GM19455 (cell line): ENCODE results near the gene IDH2.

Experiments used
- ATAC-seq: cut with Tn5 transposase; IDR thresholded peaks from one replicate; pipeline ENCODE4 v1.9.1; 2021; ENCODE audit not compliant: unreplicated experiment

The IDH2 gene

GRCh38 chr15:90064911-90065681, 37.2 kb downstream of the IDH2 start:
- ATAC-seq: no peak

- no peak for ATAC-seq
Measured at GRCh38 chr15:90063770-90064247, 38.5 kb downstream of the IDH2 start.

DNA sequence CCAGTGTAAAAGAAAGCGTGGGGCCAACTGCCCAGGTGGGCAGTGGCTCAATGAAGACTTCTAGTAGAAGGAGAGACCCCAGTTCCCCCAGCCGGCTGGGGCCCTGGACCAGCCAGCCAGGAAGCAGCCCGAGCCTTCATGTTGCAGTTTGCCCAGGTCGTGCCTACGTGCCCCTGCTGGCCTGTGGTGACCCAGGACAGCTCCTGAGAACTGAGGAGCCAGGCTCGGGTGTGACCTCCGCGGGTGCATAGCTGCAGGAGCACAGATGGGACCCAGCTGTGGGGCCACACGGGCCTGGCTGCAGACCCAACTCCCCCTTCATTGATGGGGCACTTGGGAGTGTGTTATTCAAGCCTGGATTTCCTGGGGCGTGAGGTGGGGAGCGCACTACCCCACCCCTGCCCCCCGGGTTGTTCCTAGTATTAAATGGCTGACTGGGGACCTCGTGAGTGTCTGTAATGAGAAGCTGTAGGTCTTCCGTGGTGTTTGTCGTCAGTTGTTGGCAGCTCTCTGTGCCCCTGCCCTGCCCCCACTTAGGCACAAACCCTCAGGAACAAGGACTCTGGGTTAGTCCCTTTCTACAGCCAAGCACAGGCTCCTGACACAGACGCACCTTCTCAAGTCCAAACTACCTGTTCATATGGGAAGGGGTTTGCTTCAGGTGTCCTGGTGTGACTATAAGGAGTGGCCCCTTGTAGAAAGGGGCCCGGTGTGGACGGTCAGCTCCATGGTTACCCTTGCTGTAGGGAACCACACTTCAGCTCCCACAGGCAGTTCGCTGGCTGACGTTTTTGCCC, 39.1 kb downstream of the IDH2 start:
- no peak for ATAC-seq

DNA sequence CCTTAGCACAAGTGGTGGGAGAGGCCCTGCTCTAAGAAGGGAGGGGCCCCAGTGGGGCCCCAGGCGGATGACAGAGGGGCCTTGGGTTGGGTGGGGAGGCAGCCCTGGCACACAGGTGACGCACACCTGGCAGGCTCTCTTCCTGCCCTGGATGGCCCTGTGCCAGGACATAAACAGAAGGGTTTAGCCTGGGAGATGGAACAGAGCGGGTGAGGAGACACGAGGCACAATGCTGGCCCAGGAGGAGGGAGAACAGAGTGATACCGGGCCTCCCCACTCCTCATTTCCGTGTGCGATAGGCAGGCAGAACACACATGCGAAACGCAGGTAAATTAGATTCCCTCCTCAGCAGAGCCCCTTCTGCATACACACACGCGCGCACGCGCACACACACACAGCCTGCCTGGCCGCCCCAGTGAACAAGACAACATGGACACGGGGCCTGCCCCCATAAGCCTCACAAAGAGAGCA, 39.8 kb downstream of the IDH2 start:
- ATAC-seq: no peak

DNA sequence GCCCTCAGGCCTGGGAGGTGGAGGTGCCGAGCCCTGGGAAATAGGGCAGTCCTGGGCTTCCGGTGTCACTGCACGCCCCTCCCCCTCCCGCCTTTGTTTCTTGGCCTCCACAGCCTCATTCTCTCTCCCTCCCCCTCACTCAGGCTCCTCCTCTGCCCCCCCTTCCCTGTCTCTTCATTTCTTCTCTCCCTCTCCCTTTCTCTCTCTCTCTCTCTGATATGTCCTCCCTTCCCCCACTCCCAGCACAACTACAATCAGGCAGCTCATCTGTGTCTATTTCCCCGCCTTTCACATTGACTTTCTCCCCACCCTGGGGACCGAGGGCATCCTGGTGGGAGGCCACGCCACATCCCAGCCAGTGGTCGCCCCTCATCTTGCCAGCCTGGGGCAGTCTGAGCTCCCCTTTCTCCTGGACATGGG, 40.2 kb downstream of the IDH2 start:
- ATAC-seq: no peak

GRCh38 chr15:90060797-90061196, 41.5 kb downstream of the IDH2 start:
- ATAC-seq: no peak

- peak; percentile 76 for ATAC-seq
Measured at GRCh38 chr15:90059208-90059985, 42.9 kb downstream of the IDH2 start.

DNA sequence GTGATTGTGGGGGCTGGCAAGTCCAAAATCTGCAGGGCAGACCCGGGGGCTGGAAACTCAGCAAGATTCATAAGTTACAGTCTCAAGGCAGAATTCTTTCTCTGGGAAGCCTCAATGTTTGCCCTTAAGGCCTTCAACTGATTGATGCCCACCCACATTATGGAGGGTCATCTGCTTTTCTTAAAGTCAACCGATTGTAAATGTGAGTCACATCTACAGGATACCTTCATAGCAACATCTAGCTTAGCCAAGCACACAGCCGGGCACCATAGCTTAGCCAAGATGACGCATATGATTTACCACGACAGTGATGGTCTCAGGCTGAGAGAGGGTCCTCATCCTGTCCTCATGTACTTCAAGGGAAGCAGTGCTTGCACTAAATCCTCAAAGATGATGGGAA, 43.5 kb downstream of the IDH2 start:
- no peak for ATAC-seq

GRCh38 chr15:90058308-90058707, 44.0 kb downstream of the IDH2 start:
- peak; percentile 39 for ATAC-seq

- no peak for ATAC-seq
Measured at GRCh38 chr15:90056529-90056928, 45.7 kb downstream of the IDH2 start.

- no peak for ATAC-seq
Measured at GRCh38 chr15:90055182-90055581, 47.1 kb downstream of the IDH2 start.

- no peak for ATAC-seq
Measured at GRCh38 chr15:90054618-90055097, 47.6 kb downstream of the IDH2 start.

DNA sequence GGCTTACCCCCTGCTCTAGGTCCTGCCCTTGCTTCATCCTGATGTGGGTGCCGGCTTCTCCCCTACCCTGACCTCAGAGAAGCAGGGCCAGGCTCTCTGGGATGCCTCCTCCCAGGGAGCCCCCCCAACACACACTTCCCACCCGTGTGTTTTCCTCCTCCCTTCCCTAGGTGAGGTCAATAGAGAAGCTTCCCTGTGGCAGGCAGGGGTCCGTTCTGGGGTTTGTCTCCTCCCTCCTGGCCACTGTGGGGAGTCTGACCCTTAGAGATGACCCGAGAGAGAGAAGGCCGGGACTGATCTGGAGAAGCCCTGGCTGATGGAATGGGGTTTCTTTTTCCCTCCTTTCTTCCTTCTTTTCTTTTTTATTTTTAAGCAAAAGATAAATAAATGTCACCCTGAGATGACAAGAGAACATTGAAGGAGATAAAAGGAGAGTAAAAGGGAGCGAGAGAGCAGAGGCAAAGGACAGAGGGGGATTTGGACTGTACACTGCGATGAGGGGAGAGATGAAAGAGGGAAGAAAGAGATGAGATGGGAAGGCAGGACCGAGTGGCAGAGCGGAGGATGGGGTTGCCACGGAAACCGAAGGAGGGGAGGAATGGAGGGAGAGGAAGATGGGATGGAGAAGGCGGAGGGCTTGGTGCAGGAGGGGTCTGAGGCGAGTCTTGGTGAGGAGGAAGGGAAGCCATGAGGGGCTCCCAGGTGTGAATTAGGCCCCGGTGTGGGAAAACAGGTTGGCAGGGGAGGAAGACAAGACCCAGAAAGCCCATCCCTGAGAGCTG, 48.4 kb downstream of the IDH2 start:
- ATAC-seq: no peak

GRCh38 chr15:90051874-90052273, 50.4 kb downstream of the IDH2 start:
- no peak for ATAC-seq

DNA sequence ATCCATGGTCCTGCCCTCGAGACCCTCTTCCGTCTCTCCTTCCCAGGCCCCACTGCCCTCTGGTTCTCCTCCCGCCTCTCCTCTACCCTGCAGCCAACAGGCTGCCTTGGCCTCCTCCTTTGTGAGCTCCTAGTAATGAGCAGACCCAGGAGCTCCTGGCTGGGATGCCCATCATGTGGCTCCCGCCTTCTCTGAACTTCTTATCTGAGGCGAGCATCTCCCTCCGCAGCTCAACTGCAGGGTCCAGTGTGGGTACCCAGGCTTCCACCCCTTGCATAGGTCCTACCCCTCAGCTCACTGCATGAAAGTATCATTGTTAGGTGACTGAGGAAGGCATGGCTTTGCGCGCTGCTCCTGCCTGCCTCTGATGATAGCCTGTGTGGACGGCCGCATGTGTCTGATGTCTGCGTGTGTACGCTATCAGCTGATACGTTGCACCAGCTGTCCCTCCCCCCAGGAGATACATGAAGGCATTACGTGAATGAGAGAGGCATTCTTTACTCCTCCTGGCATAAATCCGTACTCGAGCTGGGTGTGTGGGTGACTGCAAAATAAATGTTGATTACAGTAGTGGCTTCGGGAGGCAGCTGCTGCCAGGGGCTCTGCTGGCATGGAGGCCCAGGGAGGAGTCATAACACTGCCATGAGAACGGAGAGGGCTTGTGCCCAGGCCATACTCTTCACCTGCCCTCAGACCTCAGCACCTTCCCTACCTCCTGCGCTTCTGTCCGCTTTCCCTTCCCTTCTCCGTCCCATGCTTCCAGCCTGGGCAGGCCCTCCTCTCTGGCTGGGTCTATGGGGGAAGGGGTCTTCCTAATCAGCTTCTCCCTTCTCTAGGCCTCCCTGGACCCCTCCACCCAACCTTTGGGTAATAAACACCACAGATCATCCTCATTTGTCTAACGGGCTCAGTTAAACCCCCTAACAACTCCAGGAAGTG, 52.3 kb downstream of the IDH2 start:
- no peak for ATAC-seq

DNA sequence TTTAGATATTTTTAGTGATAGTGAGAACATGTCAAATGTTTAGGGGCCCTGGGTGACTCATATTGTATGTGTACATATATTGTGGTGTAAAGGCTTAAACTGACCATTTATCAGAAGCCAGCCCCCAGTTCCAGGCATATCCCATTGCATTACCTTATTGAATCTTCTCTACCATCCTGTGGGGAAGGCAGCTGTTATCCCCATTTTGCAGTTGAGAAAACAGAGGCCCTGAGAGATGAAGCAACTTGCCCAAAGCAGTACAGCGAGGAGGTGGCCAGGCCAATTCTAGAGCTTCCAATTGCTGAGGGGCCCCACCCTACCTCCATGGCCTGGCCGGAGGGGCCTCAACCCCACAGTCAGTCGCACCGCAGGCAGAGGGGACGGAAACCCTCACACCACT, 53.2 kb downstream of the IDH2 start:
- no peak for ATAC-seq

- ATAC-seq: no peak
Measured at GRCh38 chr15:90047956-90048575, 54.2 kb downstream of the IDH2 start.

GRCh38 chr15:90046911-90047392, 55.3 kb downstream of the IDH2 start:
- no peak for ATAC-seq

GRCh38 chr15:90046289-90046688, 56.0 kb downstream of the IDH2 start:
- ATAC-seq: no peak
